LHCN-M2 (cell line): ENCODE measurements around the gene PECR. TPM values are rescaled to one million over a fixed set of nuclear protein-coding genes. Genes with fewer than 3 reads are reported as not detected.
"Not testable (repeated sequence)": the region's sequence is repeated elsewhere in the genome, so short reads cannot be mapped to it uniquely, and the experiment has no call there.

Experiments used
- DNase-seq: peaks from one replicate; pipeline ENCODE4 v3.0.0-alpha.2; 2012; ENCODE audit warnings: low read depth
- total RNA-seq: library from RNA; depleted of rRNA; stranded (reverse); fragments of >200 nt; gene quantifications from 2 replicates; pipeline ENCODE4 v1.2.3, GENCODE V29; 2014

The PECR gene
- total RNA-seq, 1 experiment from 2014 or later: 12.0 TPM

DNA sequence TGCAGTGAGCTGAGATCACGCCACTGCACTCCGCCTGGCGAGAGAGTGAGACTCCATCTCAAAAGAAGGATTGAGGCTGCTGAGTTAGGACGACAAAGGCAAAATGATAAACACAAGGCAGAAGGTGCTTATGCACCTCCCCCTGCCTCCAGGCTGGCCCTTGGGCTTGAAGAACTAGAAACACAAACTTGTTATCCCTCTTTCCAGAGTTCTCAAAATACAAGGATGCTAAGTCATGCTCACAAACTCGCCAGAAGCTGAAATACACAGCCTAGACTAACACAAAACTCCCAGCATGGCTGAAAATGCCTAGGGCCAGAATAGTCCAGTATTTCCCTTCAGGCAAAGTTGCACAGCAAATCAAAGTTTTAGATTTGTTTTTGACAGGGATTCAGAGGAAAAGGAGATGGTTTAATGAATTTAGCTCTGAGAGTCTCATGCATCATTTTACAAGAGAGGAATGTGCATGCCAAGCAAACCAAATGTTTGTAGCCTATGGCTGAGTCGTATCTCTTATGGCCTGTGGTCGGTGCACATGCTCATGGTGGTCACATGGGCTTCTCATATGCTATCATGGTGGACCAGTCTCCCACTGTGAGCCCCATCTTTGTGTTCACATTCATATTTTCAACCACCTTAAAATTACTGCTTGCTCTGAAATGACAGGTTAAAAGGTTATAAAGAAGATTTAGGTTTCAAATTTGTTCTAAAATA lies 52.0 kb downstream of the PECR start:
- DNase-seq: peak; percentile 69

DNA sequence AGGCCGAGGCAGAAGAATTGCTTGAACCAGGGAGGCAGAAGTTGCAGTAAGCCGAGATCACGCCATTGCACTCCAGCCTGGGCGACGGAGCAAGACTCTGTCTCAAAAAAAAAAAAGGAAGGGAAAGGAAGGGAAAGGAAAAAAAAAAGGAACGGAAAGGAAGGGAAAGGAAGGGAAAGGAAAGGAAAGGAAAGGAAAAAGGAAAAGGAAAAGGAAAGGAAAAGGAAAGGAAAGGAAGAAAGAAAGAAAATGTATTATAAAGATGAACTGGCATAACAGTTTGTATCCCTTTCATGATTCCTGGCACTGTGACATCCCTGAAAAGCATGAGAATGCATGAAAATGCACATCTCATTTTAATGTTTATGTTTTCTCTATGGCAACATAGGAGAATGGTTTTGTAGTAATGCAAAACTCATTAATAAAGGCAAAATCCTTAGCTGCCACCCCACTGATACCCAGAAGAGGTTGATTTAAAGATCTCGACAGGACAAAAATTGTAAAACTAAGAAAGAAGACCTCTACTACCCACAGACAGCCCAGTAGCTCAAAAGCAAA lies 56.8 kb downstream of the PECR start:
- DNase-seq: no peak

DNA sequence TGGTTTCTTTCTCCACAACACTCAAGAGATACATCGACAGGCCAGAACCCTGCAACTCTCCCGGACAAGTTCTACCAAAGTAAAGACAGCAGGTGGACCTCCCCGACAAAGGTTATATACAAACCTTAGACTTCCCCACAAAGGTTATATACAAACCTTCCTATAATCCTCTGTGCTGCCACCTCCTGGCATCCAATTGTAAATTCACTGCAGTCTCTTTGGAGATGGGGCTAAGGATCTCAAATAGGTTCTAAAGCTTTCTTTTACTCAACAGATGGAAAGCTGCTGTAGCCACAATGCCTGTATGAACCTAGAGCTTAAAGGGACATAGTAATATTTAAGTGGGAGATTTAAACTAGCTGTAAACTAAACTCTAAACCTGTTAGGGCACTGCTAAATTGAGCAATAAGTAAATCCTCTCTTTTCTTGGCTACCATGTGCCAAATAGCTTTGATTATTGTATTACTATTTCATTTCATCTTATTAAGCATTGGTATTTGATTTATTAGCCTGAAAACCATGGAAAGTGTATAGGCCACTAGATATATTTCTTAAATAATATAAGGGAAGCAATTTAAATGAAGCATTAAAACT lies 58.5 kb downstream of the PECR start:
- DNase-seq: peak; percentile 61

DNA sequence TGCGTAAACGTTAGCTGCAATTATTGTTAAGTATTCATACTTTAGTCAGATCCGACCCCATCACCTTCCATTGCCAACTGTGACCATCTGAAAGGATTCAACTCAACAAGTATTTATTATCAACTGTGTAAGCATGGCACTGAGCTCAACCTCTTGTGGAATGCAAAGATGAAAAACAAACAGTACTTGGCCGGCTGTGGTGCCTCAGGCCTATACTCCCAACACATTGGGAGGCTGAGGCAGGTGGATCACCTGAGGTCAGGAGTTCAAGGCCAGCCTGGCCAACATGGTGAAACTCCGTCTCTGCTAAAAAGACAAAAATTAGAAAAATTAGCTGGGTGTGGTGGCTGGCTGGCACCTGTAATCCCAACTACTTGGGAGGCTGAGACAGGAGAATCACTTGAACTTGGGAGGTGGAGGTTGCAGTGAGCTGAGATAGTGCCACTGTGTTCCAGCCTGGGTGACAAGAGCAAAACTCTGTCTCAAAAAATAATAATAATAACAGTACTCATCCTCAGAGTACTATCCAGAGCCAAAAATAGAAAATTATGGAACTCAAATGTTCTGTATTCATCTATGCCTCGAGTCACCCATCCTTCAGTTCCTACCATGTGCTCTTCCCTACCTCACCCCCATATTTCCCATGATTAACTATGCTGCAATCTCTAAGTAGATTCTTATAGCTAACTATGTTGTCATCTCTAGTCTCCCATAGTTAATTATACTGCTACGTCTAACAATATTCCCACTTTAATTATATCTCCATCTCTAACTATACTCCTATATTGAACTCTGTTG lies 59.6 kb downstream of the PECR start:
- no peak for DNase-seq

DNA sequence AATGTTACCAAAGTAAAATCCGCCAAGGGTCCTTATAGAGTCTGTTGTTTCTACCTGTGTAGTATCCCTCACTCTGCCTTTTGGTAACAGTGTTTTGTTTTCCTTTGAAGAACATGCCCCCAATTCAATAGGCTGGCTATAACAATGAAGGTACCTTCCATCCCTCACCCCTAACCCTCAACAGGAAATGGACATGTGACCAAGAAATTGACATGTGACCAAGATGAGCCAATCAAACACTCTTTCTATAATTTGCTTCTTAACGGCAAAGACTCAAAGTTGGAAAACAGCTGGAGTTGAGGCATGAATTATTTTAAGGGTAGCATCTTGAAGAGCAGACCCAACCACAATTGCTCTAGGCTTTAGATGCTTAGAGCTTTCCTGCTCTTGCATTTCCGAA lies 62.9 kb downstream of the PECR start:
- DNase-seq: no peak

DNA sequence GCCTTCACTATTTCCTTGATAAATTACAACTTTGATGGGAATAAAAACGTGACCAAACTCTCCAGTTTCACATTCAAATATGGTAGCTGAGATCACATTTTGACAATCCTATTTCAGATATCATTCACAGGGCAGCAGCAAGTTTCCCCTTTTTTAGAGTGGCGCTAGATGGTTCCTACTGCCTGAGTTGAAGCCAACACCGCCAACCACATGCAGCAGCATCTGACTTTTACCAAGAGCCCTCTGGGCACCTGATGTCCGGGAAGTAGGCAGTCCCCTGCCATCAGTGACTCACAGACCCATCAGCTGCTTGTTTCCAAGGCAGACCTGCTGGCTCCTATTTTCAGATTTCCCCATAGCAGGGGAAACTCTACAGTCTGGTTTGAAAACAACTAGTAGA lies 64.2 kb downstream of the PECR start:
- peak; percentile 94 for DNase-seq

DNA sequence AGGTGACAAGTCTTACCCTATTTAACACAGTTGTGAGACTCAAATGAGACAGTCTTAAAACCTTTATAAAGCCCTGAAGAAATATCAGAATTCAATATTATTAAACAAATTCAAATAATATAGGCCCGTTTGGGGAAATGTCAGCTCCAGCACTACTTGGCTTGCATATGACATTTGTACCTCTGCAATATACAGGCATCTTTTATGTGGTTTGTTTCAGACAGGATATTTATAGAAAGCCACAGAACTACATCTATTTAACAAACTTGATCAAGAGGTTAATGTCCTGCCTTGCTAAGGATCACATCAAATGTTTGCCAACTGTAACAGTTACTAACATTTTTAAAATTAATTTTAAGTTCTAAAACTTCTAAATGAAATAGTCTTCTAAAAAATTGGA lies 65.0 kb downstream of the PECR start:
- DNase-seq: no peak

DNA sequence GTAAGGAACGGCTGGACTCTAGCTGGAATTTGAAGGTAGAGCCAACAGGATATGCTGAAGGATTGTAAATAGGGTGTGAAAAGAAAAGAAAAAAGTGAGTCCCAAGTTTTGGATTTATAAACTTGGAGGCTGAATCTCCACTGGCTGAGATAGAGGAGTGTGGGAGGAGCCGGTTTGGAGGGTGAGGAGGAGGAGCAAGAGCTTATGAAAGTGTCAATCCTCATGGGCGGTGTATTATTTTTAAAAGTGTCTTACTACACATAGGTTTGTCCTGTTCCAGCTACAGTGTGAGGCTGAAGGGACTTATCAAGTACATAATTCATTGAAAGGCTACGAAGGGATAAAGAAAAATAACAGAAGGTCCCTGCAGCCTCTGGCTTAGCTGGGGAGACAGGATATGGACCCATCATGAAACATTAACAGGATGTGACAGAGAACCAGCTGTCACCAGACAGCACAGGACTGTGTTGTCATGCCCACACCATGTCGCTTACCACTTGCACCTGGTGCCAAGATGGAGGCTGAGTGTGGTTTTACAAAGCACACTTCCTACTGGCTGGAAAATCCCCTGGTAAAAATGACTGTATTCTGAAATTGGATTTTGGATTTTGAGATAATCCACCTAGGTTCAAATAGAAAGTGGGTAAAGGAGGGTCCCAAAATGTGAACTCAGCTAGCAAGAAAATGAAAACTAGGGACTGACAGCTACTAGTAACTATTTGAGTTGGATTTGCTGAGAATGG lies 65.7 kb downstream of the PECR start:
- DNase-seq: peak; percentile 81

DNA sequence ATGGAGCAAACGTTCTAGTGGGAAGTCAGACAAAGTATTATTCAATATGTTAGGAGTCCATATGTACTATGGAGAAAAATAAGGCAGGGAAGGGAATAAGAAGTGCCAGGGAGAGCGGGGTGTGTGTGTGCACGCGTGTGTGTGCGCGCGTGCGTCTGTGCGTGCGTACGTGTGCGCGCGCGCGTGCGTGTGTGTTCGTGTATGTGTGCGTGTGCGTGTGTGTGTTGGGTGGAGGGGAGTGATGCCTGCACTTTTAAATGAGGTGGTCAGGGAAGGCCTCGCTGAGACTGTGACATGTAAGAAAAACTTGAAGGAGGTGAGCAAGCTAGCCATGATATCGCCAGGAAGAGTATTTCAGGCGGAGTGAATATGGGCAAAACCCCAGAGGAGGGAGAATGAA lies 66.6 kb downstream of the PECR start:
- no peak for DNase-seq

DNA sequence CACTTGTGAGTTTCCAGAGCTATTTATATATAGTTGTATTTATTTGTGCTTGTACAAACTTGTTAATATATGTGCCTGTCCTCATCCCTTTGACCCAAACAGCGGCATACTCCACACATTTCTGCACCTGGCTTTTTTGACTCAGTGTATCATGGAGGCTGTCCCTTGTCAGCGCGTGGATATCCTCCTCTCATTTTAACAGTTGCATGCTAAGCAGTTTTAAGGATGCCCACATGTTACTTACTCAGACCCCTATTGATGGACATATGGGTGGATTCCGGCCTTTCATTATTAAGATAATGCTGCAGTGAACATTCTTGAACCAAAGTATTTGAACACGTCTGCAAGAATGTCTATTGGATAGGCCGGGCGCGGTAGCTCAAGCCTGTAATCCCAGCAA lies 67.6 kb downstream of the PECR start:
- no peak for DNase-seq

DNA sequence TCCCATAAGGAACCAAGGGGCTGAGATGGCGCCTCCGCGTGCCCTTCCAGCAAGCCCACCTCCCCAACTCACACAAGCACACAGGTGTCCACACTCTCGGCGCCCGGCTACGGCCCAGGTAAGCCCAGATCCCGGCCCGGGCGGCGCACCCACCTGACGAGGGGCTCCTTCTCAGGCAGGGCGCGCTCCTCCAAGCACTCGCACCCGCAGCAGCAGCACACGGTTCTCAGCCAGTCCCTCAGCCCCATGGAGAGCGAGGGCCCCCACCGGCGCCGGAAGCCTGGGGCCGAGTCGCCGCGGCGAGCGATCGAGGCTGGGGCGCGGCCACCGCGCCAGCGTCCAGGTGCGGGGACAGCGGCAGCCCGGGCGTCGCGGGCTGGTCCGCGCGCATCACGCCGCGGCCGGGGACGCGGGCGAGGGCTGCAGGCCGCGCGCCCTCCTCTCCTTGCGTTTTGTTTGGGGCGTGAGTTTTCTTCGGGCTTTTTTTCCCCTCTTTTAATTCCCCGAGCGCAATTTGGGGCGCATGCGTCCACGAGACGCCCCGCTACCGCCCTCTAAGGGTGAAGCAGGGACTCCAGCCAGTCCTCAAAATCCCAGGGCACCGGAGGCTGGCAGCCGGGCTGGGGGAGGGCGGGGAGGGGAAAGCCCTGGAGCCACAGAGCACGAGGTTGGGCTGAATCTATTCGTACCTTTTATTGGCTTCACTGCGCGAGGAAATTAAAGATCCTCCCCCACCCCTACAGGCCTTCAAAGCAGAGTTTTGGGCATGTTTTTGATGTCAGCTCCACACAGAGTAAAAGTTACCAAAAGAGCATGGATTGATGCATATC lies 68.3 kb downstream of the PECR start, which contains the start of gene MREG:
Gene MREG, minus strand, starts transcription at position 472 of the 830 bp plus-strand sequence. Its CDS starts 224 bp downstream, at position 248.
- peak; percentile 81 for DNase-seq

DNA sequence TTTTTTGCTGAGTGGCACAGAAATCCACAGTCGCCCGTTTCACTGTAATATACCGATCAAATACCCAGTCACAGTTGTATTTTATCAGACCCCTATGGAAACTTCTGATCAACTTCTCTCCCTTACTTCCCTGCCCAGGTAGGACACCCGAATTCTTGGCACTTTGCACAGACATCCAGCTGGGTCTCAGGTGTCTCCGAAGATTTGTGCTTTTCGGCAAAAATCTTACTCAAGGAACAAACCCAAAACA lies 68.9 kb downstream of the PECR start:
- no peak for DNase-seq

DNA sequence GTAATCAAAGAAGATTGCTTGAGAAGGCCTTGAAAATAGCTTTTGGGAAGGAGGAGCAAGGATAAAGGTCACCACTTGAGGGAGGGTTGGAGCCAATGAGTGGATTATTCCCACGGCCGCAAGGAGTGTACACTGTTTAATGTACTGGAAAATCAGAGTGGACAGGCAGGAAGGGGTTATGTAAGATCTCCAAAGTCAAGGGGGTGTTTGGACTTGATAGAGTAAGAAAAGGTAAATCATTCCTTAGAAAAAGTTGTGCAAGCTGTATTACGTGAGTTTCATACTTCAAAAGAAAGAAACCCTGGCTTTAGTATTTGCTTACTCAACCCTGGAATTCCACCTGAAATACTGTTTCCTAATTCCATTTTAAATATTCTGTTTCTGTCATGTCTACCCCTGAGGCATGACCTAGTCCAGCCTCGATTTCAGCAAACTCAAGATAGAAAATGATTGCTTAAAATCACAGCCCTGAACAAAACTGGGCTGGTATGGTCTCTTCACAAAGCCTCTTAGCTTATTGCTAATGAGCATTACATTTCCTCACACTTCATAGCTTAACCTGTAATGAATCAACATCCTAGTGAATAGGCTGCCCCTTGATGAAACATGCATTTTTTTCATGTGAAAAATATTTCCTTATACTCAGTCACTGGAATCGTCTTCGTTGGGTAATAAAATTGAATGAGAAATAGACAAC lies 69.3 kb downstream of the PECR start:
- DNase-seq: no peak

DNA sequence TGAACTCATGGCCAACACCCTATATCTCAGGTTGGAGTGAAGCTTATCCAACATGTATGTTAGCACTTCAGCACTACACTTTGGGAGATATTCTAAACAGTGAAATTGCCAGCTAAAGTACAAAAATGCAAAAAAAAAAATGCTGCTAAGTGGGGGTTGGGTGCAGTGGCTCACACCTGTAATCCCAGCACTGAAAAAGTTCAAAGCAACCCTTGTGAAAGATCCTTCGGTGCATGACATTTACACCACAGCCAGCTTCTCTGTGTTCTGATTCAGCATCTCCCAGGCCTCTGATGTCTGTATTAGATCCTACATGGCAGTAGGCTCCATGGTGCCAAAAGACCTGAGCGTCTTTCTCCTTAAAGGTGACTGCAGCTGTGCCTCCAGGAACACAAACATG lies 72.4 kb downstream of the PECR start:
- not testable (repeated sequence) for DNase-seq

DNA sequence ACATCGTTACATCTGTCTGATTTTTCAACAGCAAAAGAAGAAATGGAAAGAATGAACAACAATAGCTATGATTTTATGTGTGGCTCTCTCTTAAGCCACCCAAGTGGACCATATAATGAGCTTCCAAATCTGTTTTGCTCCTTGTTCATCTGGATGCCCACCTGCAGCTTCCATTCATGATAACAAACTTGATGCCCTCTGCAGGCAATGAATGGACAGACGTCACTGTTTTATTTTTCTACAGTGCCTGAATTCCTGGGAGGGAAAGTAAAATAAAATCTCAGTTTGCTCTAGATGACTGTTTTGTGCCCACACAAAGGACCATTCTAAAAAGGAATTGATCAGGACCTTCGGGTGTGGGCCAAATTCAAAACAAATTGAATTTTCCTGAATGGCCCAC lies 73.2 kb downstream of the PECR start:
- DNase-seq: no peak

DNA sequence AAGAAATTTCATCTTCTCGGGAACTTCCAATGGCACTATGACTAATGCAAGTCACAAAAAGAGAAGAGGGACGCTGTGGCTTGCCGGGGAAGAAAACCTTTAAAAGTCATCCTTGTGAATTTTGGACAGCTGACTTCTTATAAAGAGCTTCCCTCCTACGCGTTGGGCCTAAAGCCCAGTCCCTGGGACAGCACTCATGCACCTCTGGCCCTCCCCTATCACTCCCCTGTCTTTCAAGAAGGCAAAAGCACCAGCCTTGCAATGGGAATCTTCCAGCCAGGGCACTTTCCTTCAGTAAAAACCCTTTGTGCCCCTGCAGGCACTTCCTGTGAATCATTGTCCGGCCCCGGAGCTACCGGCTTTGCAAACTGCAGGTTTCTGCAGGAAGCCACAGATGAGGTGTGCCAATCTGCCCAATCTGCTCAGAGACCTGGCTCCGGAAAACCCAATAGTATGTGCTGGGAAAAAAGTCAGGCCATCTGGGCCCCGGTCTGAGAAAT lies 75.4 kb downstream of the PECR start:
- no peak for DNase-seq

DNA sequence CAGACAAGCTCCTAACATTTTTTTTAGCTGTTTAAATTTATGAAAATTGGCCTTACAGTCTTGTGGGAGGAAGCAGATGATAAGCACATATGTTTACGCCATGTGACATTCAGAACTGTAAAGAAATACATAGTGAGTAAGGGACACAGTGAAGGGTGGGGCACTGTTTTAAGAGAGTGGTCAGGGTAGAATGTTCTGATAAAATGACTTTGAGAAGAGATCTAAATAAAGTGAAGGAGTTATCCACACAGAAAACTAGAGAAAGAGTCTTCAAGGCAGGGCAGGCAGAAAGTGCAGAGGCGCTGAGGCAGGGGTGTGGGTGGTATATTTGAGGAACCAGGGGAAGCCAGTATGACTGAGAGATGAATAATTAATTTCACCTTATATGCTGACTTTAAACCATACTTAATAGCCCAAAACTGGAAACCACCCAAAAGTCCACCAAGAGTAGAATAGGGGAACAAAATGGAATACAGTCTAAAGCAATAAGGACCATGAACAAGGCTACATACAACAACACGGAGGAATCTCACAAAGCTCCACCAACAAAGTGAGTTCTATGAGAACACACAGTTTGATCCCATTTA lies 76.8 kb downstream of the PECR start:
- no peak for DNase-seq

DNA sequence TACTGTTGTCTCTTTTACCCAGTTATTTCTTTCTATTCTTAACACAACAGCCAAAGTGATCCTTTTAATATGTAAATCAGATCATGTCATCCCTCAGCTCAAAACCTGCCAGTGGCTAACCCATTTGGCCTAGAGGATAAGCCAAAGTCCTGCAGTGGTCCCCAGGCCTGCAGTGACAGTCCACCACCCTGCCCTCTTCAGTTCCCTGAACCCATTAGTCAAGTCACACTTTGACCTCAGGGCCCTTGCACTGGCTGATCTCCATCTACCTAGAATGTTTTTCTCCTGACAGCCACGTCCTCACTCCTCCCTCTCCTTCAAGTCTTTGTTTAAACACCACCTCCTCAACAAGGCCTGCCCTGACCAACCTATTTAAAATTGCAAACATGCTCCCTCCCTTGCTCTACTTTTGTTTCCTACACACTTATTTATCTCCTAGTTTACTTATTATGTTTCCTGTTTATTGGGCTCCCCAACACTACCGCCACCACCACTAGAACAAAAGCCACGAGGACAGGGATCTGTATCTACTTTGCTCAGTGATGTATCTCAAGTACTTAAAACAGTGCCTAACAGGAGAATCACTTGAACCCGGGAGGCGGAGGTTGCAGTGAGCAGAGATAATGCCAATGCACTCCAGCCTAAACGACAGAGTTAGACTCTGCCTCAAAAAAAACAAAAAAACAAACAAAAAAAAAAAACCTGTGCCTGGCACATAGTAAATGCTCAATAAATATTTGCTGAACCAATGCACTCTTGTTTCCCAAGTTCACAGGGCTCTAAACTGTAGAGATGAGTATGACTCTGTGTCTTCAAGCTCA lies 77.5 kb downstream of the PECR start:
- DNase-seq: no peak

DNA sequence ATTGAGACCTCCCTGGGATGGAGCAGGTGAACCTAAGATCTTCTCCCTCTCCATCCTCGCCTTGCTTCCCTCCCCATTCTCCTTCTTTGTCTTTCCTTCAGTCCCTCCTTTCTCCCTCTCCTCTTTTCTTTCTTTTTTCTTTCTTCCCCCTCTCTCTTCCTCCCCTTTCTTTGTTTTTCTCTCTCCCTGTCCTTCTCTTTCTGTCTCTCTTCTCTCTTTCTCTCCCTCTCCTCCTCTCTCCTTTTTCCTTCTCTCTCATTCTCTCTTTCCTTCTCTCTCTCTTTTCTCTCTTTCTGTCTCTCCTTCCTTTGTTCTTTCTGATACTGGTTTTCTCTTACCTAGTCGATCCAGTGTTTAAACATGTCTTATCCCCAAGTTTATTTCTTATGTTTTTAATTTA lies 78.9 kb downstream of the PECR start:
- DNase-seq: no peak
